Ovary (tissue), 3 donors: ENCODE results near the gene IL1RAPL2.

Source experiments
- EP300 ChIP-seq: sonication (generic); formaldehyde crosslinking; IDR thresholded peaks from one replicate; pipeline ENCODE4 v1.6.1; 2017; ENCODE audit warnings: antibody characterized with exemption
- POLR2A ChIP-seq: fragments of 450-650 bp; IDR thresholded peaks from one replicate; pipeline ENCODE4 v1.6.1; 2017; ENCODE audit warnings: antibody characterized with exemption, mild to moderate bottlenecking, moderate library complexity
- TF ChIP-seq, protein P1 (sequence below), 3 donors: fragments of 450-650 bp in 2 of 3; fragments of 200-600 bp in 1 of 3; IDR thresholded peaks; one replicate each; pipeline versions ENCODE4 v1.5.1 to v1.8.0; 2016 to 2022; ENCODE audit warnings: antibody characterized with exemption in 3 of 3, mild to moderate bottlenecking in 1 of 3
- donor health status: DM: no; HTN: no; CAD: no.

DNA sequence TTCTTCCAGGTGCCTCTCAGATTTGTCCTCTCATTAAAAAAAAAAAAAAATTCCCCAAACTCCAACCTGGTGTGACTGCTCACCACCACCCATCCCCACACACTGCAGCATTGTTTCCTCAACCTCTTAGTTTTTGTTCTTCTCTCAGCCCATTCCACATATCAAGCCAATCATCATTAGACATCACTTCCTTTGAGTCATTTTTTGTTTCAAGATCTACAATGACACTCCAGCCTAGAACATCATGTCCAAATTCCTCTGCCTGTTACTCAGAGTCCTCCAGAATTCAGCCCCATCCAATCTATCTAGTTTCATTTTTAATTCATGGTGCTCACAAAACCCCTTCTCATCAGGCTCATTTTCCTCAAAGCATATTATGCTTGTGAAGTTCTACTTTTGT lies 917.0 kb downstream of the IL1RAPL2 start:
- TF ChIP-seq, protein P1, sequence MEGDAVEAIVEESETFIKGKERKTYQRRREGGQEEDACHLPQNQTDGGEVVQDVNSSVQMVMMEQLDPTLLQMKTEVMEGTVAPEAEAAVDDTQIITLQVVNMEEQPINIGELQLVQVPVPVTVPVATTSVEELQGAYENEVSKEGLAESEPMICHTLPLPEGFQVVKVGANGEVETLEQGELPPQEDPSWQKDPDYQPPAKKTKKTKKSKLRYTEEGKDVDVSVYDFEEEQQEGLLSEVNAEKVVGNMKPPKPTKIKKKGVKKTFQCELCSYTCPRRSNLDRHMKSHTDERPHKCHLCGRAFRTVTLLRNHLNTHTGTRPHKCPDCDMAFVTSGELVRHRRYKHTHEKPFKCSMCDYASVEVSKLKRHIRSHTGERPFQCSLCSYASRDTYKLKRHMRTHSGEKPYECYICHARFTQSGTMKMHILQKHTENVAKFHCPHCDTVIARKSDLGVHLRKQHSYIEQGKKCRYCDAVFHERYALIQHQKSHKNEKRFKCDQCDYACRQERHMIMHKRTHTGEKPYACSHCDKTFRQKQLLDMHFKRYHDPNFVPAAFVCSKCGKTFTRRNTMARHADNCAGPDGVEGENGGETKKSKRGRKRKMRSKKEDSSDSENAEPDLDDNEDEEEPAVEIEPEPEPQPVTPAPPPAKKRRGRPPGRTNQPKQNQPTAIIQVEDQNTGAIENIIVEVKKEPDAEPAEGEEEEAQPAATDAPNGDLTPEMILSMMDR (IDR thresholded peaks at IDR 0.05): no peak
- TF ChIP-seq POLR2A (no peak), EP300 (no peak)
